GM21619 (cell line): ENCODE results near the gene TRPV4.

Source experiments
- ATAC-seq: cut with Tn5 transposase; IDR thresholded peaks from one replicate; pipeline ENCODE4 v1.9.1; 2021; ENCODE audit not compliant: unreplicated experiment

TRPV4 gene

GRCh38 chr12:109764123-109764522 lies 69.1 kb downstream of the TRPV4 start:
- ATAC-seq = no peak

- ATAC-seq = no peak
Observed at GRCh38 chr12:109763201-109763841, 69.9 kb downstream of the TRPV4 start.

GRCh38 chr12:109762673-109763191 lies 70.5 kb downstream of the TRPV4 start:
- no peak for ATAC-seq

GRCh38 chr12:109762071-109762672 lies 71.0 kb downstream of the TRPV4 start:
- no peak for ATAC-seq

- ATAC-seq = no peak
Observed at GRCh38 chr12:109760930-109761921, 72.0 kb downstream of the TRPV4 start.

- ATAC-seq = no peak
Observed at GRCh38 chr12:109760031-109760929, 72.9 kb downstream of the TRPV4 start.

- ATAC-seq = no peak
Observed at GRCh38 chr12:109759595-109759994, 73.6 kb downstream of the TRPV4 start.

- ATAC-seq = no peak
Observed at GRCh38 chr12:109758426-109759420, 74.5 kb downstream of the TRPV4 start.

- no peak for ATAC-seq
Observed at GRCh38 chr12:109757671-109758265, 75.4 kb downstream of the TRPV4 start.

GRCh38 chr12:109756457-109756856 lies 76.7 kb downstream of the TRPV4 start:
- ATAC-seq = no peak

- ATAC-seq = no peak
Observed at GRCh38 chr12:109753959-109754358, 79.2 kb downstream of the TRPV4 start.

- ATAC-seq = no peak
Observed at GRCh38 chr12:109753054-109753401, 80.2 kb downstream of the TRPV4 start.

GRCh38 chr12:109752117-109753053 lies 80.8 kb downstream of the TRPV4 start:
- no peak for ATAC-seq

GRCh38 chr12:109744986-109745942 lies 87.9 kb downstream of the TRPV4 start:
- ATAC-seq = no peak

GRCh38 chr12:109744026-109744425 lies 89.2 kb downstream of the TRPV4 start:
- no peak for ATAC-seq

- no peak for ATAC-seq
Observed at GRCh38 chr12:109743076-109743910, 89.9 kb downstream of the TRPV4 start.
